ENCODE results near the gene ZACN.
A peak's percentile ranks its signal among the peaks of the same experiment; 100 is the strongest.

The ZACN gene

DNA sequence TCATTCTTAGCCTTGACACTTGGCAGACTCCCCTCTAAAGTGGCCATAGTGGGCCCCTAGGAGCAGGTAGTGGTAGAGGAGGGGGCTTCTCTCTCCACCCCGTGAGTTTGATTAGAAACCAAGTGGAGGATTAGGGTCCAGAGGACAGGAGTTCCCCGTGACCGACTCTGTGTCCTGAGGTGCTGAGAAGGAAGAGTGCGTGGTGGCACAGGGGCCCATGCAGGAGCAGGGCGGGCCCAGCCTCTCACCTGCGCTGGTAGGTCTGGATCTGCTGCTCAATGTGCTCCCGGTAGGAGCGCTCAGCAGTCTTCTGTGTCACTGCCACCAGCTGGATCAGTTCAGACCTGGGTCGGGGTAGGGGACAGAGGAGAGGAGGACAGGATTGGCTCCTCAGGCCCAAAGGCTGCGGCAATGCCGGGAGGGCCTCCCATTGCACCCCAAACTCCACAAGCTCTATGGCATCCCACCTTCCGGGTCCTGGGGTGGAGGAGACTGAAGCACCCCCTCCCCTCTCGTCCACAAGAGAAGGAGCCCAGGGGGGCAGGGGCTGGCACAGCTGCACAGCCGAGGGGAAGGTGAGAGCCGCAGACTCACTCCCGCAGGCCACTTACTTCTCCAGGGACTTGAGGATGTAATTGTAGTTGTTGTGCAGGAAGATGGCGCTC, 6.2 kb downstream of the ZACN start:
- TF ChIP-seq, protein P1, sequence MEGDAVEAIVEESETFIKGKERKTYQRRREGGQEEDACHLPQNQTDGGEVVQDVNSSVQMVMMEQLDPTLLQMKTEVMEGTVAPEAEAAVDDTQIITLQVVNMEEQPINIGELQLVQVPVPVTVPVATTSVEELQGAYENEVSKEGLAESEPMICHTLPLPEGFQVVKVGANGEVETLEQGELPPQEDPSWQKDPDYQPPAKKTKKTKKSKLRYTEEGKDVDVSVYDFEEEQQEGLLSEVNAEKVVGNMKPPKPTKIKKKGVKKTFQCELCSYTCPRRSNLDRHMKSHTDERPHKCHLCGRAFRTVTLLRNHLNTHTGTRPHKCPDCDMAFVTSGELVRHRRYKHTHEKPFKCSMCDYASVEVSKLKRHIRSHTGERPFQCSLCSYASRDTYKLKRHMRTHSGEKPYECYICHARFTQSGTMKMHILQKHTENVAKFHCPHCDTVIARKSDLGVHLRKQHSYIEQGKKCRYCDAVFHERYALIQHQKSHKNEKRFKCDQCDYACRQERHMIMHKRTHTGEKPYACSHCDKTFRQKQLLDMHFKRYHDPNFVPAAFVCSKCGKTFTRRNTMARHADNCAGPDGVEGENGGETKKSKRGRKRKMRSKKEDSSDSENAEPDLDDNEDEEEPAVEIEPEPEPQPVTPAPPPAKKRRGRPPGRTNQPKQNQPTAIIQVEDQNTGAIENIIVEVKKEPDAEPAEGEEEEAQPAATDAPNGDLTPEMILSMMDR (IDR thresholded peaks at IDR 0.05; ENCODE audit: low read depth, low read length, missing control alignments): no peak
- Histone ChIP-seq H3K27ac (no peak overlapping the region), H3K27me3 (replicated peaks) (peaks cover under 1% of the 10 kb centered on the region), H3K36me3 (replicated peaks) (peaks cover 54% of the 10 kb centered on the region), H3K4me3 (ENCODE audit: low read depth, low read length) (no peak overlapping the region)
- in situ Hi-C loops (cut with HindIII; ENCODE audit: low pct_ligation_motif_present, low sequenced_read_pairs): no loop called here
- no peak for DNase-seq

DNA sequence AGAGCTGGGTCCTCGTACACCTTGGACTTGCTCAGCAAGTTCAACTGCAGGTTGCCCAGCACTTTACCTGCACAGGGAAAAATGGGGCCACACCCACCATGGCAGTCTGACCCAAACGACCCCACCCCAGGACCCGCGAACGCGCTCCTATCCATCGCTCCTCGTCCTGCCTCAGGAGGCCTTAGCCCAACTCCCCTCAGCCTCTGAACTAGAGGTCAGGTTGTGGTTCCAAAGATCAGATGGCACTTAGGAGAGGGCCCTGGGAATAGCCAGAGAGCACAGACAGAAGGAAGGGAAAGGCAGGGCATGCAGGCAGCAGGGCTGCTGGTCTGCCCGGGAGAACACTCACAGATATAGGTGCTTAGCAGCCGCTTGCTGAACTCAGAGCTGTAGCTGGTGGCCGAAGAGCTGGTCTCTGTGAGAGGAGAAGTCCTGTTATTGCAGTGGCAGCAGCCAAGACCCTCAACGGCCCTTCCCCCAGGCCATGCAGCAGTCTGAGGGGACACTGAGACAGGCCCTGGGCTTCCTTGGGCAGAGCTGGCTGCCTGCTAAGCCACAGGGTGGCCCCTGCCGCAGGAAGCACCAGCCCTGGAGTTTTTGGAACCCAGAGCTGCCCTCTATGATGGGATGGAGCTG, 6.9 kb downstream of the ZACN start:
- DNase-seq: no peak
- in situ Hi-C loops (cut with HindIII; ENCODE audit: low pct_ligation_motif_present, low sequenced_read_pairs): no loop called here
- Histone ChIP-seq H3K27ac (no peak overlapping the region), H3K36me3 (replicated peaks) (peaks cover 59% of the 10 kb centered on the region), H3K27me3 (replicated peaks) (no peaks in the 10 kb centered on the region), H3K4me3 (ENCODE audit: low read depth, low read length) (no peak overlapping the region)
- TF ChIP-seq, protein P1 (IDR thresholded peaks at IDR 0.05; ENCODE audit: low read depth, low read length, missing control alignments): no peak

DNA sequence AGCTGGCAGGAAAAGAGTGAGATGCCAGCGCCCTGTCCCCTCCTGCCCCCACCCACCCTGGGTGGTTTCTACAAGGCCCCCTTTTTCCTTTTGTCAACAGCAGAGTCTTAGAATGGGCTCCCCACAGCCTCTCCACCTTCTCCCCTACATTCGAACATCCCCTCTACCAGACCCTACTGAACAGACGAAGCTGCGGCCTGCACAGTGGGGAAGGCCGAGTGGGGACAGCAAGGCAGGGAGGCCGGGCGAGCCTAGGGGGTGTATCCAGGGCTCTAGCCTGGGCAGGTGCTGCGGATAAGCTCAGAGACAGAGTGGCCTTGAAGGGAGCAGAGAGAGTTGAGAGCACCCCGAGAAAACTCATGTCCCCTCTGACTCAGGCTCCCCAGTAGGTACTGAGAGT, 7.4 kb downstream of the ZACN start:
- peaks cover 61% of the 10 kb centered on the region for H3K36me3 ChIP-seq (replicated peaks)
- H3K27ac ChIP-seq: no peak overlapping the region
- TF ChIP-seq, protein P1 (IDR thresholded peaks at IDR 0.05; ENCODE audit: low read depth, low read length, missing control alignments): no peak
- no peak overlapping the region for H3K4me3 ChIP-seq (ENCODE audit: low read depth, low read length)
- DNase-seq: no peak
- in situ Hi-C loops (cut with HindIII; ENCODE audit: low pct_ligation_motif_present, low sequenced_read_pairs): no loop called here
- no peaks in the 10 kb centered on the region for H3K27me3 ChIP-seq (replicated peaks)

DNA sequence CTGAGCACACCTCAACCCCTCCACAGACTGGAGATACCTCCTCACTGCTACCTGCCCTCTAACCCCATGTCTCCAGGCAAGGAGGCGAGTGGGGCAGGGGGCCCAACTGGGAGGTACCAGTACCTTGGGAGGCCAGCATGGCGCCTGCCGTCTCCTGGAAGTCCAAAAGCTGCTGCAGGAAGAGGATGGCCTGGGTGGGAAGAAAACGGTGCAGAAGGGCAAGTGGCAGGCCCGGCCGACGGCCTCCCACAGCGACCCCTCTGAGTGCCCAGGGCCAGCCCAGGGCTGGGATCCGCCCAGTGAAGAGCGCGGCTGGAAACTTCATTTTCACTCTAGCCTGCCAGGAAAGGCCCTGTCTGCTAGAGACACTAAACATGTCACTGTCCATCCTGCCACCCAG, 8.5 kb downstream of the ZACN start:
- Histone ChIP-seq H3K36me3 (replicated peaks) (peaks cover 64% of the 10 kb centered on the region), H3K4me3 (ENCODE audit: low read depth, low read length) (no peak overlapping the region), H3K27ac (no peak overlapping the region), H3K27me3 (replicated peaks) (no peaks in the 10 kb centered on the region)
- in situ Hi-C loops (cut with HindIII; ENCODE audit: low pct_ligation_motif_present, low sequenced_read_pairs): no loop called here
- TF ChIP-seq, protein P1 (IDR thresholded peaks at IDR 0.05; ENCODE audit: low read depth, low read length, missing control alignments): no peak
- DNase-seq: no peak

DNA sequence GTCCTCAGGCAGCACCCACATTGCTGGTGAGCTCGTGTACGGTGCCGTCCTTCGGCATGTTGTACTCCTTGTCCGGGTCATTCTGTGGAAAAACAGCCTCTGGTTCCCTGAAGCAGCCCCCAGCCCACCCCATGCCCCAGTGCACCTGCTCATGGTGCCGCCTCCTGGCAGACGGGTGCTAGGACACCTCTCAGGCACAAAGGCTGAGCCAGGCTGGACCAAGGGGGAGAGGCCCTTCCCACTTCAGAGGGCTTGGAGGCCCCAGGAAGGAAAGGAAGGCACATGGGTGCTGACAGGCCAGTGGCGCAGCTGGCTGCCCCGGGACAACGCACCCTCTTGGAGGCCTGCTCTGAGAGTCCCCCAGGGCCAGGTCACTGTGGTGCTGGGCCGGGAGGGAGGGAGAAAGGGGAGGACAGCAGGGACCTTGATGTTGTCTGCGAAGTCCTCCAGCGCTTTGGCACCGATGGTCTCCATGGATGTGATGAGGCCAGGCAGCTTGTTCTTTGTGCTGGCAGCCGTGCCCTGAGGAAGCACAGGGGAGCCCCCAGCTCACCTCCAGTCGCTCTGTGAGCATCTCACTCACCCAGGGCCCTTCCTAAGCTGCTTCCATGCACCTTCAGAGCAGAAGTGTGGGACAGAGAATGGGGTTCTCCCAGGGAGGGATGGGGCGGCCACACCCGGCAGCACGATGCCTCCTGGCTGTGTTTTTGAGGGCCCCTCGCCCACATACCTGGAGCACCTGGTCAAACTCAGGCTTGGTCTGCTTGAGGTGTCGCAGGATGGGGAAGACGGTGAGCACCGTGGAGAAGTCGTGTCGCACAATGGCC, 9.3 kb downstream of the ZACN start:
- H3K27ac ChIP-seq: no peak overlapping the region
- H3K36me3 ChIP-seq (replicated peaks): peaks cover 71% of the 10 kb centered on the region
- H3K27me3 ChIP-seq (replicated peaks): no peaks in the 10 kb centered on the region
- no peak for DNase-seq
- TF ChIP-seq, protein P1 (IDR thresholded peaks at IDR 0.05; ENCODE audit: low read depth, low read length, missing control alignments): peak; percentile 20
- H3K4me3 ChIP-seq (ENCODE audit: low read depth, low read length): no peak overlapping the region
- in situ Hi-C loops (cut with HindIII; ENCODE audit: low pct_ligation_motif_present, low sequenced_read_pairs): no loop called here
